Measurements from ENCODE around the gene C2CD2. TPM values are rescaled to one million over a fixed set of nuclear protein-coding genes. Genes with fewer than 3 reads are reported as not detected.
A peak's percentile ranks its signal among the peaks of the same experiment; 100 is the strongest.

Gene C2CD2
- total RNA-seq, 4 donors from 2014 or later = 3.0 to 15.7 (median 7.4) TPM

- 72 to 74% methylated on average over 4 to 18 of the region's 18 CpGs for WGBS, 2 donors (ENCODE audit: low coverage in 1 of 2)
- Histone ChIP-seq H3K9me3 (no peaks in the 10 kb centered on the region), H3K4me1 (peaks cover 0 to 21% (median 6%) of the 10 kb centered on the region in 4 donors), H3K27ac (peak overlapping the region; percentile 61 to 76 (median 71)), H3K36me3 (no peaks in the 10 kb centered on the region), H3K4me3 (no peak overlapping the region), H3K27me3 (no peaks in the 10 kb centered on the region)
- no peak for DNase-seq
- TF ChIP-seq, protein P1, sequence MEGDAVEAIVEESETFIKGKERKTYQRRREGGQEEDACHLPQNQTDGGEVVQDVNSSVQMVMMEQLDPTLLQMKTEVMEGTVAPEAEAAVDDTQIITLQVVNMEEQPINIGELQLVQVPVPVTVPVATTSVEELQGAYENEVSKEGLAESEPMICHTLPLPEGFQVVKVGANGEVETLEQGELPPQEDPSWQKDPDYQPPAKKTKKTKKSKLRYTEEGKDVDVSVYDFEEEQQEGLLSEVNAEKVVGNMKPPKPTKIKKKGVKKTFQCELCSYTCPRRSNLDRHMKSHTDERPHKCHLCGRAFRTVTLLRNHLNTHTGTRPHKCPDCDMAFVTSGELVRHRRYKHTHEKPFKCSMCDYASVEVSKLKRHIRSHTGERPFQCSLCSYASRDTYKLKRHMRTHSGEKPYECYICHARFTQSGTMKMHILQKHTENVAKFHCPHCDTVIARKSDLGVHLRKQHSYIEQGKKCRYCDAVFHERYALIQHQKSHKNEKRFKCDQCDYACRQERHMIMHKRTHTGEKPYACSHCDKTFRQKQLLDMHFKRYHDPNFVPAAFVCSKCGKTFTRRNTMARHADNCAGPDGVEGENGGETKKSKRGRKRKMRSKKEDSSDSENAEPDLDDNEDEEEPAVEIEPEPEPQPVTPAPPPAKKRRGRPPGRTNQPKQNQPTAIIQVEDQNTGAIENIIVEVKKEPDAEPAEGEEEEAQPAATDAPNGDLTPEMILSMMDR (IDR thresholded peaks at IDR 0.05) = no peak
- TF ChIP-seq POLR2AphosphoS5 (IDR thresholded peaks at IDR 0.05) (no peak), POLR2A (IDR thresholded peaks at IDR 0.05) (no peak), EP300 (IDR thresholded peaks at IDR 0.05; ENCODE audit: low read depth) (no peak)
- intact Hi-C loops (cut with DNase I; ENCODE audit: low total_unique reads) (no loop called here), in situ Hi-C loops (cut with MboI; ENCODE audit: low pct_ligation_motif_present in 1 of 4, low pct_unique_long_range_greater_than_20kb in 1 of 4, low sequenced_read_pairs in 3 of 4) (loop anchor here in 1 of 4 donors (25.0 kb wide), 1 partner anchor 180 kb away; no protein-coding TSS in a partner anchor)
Measured at GRCh38 chr21:41932576-41933312, 21.1 kb downstream of the C2CD2 start.

DNA sequence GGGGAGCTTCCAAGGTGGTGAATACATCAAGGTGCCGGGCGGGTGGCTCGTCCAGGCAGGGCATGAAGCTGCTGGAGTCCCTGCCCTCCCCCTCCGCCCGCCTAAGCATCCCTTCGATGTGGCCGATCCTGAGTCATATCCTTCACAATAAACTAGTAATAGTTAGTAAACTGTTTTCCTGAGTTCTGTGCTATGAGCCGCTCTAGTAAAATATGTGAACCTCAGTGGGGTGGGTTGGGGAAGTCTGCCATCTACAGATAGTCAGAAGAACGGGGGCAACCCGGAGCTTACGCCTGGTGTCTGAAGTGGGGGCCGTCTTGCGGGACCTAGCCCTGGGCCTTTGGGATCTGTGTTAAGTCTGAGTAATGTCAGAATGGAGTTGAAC is 21.6 kb downstream of the C2CD2 start:
- H3K27me3 ChIP-seq = no peaks in the 10 kb centered on the region
- no peak overlapping the region for H3K4me3 ChIP-seq
- intact Hi-C loops (cut with DNase I; ENCODE audit: low total_unique reads) = no loop called here
- no peak for TF ChIP-seq EP300 (IDR thresholded peaks at IDR 0.05; ENCODE audit: low read depth)
- no peak for TF ChIP-seq POLR2AphosphoS5 (IDR thresholded peaks at IDR 0.05)
- TF ChIP-seq, protein P1 (IDR thresholded peaks at IDR 0.05) = no peak
- TF ChIP-seq POLR2A (IDR thresholded peaks at IDR 0.05) = no peak
- H3K27ac ChIP-seq = peak overlapping the region in 2 of 4 donors; percentile 70 to 72
- in situ Hi-C loops (cut with MboI; ENCODE audit: low pct_ligation_motif_present in 1 of 4, low pct_unique_long_range_greater_than_20kb in 1 of 4, low sequenced_read_pairs in 3 of 4) = loop anchor here in 1 of 4 donors (25.0 kb wide), 1 partner anchor 180 kb away; no protein-coding TSS in a partner anchor
- H3K36me3 ChIP-seq = no peaks in the 10 kb centered on the region
- 53 to 72% methylated on average over 3 to 13 of the region's 13 CpGs for WGBS, 2 donors (ENCODE audit: low coverage in 1 of 2)
- H3K9me3 ChIP-seq = no peaks in the 10 kb centered on the region
- peaks cover 0 to 26% (median 10%) of the 10 kb centered on the region in 4 donors for H3K4me1 ChIP-seq
- DNase-seq = no peak

- Histone ChIP-seq H3K27me3 (no peaks in the 10 kb centered on the region), H3K9me3 (no peaks in the 10 kb centered on the region), H3K27ac (no peak overlapping the region), H3K4me1 (peaks cover 0 to 34% (median 18%) of the 10 kb centered on the region in 4 donors), H3K4me3 (no peak overlapping the region), H3K36me3 (no peaks in the 10 kb centered on the region)
- intact Hi-C loops (cut with DNase I; ENCODE audit: low total_unique reads) (no loop called here), in situ Hi-C loops (cut with MboI; ENCODE audit: low pct_ligation_motif_present in 1 of 4, low pct_unique_long_range_greater_than_20kb in 1 of 4, low sequenced_read_pairs in 3 of 4) (loop anchor here in 1 of 4 donors (25.0 kb wide), 1 partner anchor 181 kb away; no protein-coding TSS in a partner anchor)
- 74 to 82% methylated on average over 3 to 8 of the region's 8 CpGs for WGBS, 2 donors (ENCODE audit: low coverage in 1 of 2)
- TF ChIP-seq POLR2AphosphoS5 (IDR thresholded peaks at IDR 0.05) (no peak), EP300 (IDR thresholded peaks at IDR 0.05; ENCODE audit: low read depth) (no peak), POLR2A (IDR thresholded peaks at IDR 0.05) (no peak)
- TF ChIP-seq, protein P1 (IDR thresholded peaks at IDR 0.05) = no peak
- no peak for DNase-seq
Measured at GRCh38 chr21:41931041-41931451, 22.8 kb downstream of the C2CD2 start.

- Histone ChIP-seq H3K36me3 (no peaks in the 10 kb centered on the region), H3K9me3 (no peaks in the 10 kb centered on the region), H3K27me3 (no peaks in the 10 kb centered on the region), H3K27ac (peak overlapping the region in 2 of 4 donors; percentile 35 to 85), H3K4me3 (no peak overlapping the region), H3K4me1 (peaks cover 7 to 51% (median 30%) of the 10 kb centered on the region in 4 donors)
- TF ChIP-seq POLR2A (IDR thresholded peaks at IDR 0.05) (no peak), EP300 (IDR thresholded peaks at IDR 0.05; ENCODE audit: low read depth) (no peak), POLR2AphosphoS5 (IDR thresholded peaks at IDR 0.05) (no peak)
- TF ChIP-seq, protein P1 (IDR thresholded peaks at IDR 0.05) = no peak
- in situ Hi-C loops (cut with MboI; ENCODE audit: low pct_ligation_motif_present in 1 of 4, low pct_unique_long_range_greater_than_20kb in 1 of 4, low sequenced_read_pairs in 3 of 4) (loop anchor here in 1 of 4 donors (25.0 kb wide), 1 partner anchor 183 kb away; no protein-coding TSS in a partner anchor), intact Hi-C loops (cut with DNase I; ENCODE audit: low total_unique reads) (no loop called here)
- DNase-seq = no peak
- WGBS, 2 donors (ENCODE audit: low coverage in 1 of 2) = 40 to 68% methylated on average over 1 to 5 of the region's 5 CpGs
Measured at GRCh38 chr21:41929248-41929647, 24.6 kb downstream of the C2CD2 start.

Measured in transverse colon (tissue), 4 donors.